Measurements from ENCODE around the gene EIF3D.

EIF3D gene

DNA sequence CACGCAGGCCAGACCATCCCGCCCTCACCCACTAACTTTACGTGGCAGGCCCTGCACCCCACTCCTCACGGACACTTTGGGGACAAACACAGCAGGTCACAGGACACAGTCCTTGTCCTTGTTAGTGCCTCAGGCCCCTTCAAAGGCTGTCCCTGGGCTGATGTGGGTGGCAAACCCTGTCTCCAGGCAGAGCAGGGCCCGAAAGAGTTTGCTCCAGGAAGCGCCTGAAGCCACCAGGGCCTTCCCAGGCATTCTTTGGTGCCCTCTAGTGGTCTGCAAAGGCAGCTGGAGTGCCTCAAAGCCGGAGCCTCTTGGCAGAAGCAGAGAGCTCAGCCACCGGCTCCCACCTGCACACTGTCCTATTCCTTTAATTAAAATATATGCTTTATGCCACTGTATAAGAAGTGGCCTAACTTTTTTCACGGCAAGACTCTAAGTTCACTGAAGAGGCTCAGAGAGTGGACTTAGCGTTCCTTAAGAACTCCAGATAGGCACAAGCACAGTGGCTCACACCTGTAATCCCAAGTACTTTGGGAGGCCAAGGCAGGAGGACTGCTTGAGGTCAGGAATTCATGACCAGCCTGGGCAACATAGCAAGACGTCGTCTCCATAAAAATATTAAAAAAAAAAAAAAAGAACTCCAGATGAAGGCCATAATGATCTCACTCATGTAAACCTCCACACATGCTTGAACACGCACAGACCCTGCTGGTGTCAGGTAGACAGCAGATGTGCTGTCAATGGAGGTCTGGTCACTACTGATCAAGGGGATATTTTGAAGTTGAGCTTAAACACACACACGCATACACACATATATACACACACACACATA is 58.6 kb downstream of the EIF3D start:
- TF ChIP-seq TCF12 (IDR thresholded peaks at IDR 0.05; ENCODE audit: low read depth) (no peak), ZBTB7A (IDR thresholded peaks at IDR 0.05; ENCODE audit: low read depth) (no peak), TAF1 (IDR thresholded peaks at IDR 0.05; ENCODE audit: low read depth) (no peak), CREB1 (IDR thresholded peaks at IDR 0.05; ENCODE audit: low read depth) (no peak), CEBPB (IDR thresholded peaks at IDR 0.05) (no peak), NFIC (IDR thresholded peaks at IDR 0.05) (no peak), RAD21 (IDR thresholded peaks at IDR 0.05; ENCODE audit: low read depth) (peak; percentile 95)
- TF ChIP-seq, protein P1, sequence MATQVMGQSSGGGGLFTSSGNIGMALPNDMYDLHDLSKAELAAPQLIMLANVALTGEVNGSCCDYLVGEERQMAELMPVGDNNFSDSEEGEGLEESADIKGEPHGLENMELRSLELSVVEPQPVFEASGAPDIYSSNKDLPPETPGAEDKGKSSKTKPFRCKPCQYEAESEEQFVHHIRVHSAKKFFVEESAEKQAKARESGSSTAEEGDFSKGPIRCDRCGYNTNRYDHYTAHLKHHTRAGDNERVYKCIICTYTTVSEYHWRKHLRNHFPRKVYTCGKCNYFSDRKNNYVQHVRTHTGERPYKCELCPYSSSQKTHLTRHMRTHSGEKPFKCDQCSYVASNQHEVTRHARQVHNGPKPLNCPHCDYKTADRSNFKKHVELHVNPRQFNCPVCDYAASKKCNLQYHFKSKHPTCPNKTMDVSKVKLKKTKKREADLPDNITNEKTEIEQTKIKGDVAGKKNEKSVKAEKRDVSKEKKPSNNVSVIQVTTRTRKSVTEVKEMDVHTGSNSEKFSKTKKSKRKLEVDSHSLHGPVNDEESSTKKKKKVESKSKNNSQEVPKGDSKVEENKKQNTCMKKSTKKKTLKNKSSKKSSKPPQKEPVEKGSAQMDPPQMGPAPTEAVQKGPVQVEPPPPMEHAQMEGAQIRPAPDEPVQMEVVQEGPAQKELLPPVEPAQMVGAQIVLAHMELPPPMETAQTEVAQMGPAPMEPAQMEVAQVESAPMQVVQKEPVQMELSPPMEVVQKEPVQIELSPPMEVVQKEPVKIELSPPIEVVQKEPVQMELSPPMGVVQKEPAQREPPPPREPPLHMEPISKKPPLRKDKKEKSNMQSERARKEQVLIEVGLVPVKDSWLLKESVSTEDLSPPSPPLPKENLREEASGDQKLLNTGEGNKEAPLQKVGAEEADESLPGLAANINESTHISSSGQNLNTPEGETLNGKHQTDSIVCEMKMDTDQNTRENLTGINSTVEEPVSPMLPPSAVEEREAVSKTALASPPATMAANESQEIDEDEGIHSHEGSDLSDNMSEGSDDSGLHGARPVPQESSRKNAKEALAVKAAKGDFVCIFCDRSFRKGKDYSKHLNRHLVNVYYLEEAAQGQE (IDR thresholded peaks at IDR 0.05; ENCODE audit: low read depth), result no peak
- TF ChIP-seq, protein P2, sequence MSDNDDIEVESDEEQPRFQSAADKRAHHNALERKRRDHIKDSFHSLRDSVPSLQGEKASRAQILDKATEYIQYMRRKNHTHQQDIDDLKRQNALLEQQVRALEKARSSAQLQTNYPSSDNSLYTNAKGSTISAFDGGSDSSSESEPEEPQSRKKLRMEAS (IDR thresholded peaks at IDR 0.05), result 0 out of 2 replicates have a peak, but pooled peaks have one; percentile 27

DNA sequence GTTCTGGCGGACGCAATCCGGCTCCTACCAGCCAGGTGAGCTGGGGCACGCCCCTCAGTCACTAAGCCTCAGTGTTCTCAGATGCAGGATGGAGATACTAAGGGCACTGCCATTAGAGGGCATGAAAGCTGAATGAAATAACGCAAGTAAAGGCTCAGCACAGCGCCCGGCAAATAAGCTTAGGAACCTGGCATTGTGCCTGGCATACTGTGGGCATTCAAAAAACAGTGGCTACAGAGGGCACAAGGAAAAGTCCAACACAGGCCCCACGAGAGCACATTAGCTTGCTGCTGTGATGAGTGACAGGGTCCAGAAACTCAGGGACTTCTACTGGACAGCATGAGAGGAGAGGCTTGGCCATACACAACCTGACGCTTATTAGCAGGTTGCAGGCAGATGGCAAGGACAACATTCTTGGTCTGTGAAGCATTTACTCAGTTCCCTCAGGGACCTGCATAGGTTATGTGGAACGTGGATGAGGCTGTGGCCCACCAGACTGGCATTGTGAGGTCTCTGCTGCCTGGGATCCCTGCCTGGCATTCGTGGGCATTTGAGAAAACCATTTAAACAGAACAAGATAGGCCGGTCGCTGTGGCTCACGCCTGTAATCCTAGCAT is 59.8 kb downstream of the EIF3D start:
- TF ChIP-seq NFIC (IDR thresholded peaks at IDR 0.05) (no peak), EGR1 (IDR thresholded peaks at IDR 0.05) (no peak), EP300 (IDR thresholded peaks at IDR 0.05; ENCODE audit: borderline replicate concordance) (no peak), RAD21 (IDR thresholded peaks at IDR 0.05; ENCODE audit: low read depth) (no peak), CEBPB (IDR thresholded peaks at IDR 0.05) (no peak), TCF12 (IDR thresholded peaks at IDR 0.05; ENCODE audit: low read depth) (no peak), CREB1 (IDR thresholded peaks at IDR 0.05; ENCODE audit: low read depth) (no peak)
- TF ChIP-seq, protein P2 (IDR thresholded peaks at IDR 0.05), result no peak
- TF ChIP-seq, protein P3, sequence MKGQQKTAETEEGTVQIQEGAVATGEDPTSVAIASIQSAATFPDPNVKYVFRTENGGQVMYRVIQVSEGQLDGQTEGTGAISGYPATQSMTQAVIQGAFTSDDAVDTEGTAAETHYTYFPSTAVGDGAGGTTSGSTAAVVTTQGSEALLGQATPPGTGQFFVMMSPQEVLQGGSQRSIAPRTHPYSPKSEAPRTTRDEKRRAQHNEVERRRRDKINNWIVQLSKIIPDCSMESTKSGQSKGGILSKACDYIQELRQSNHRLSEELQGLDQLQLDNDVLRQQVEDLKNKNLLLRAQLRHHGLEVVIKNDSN (IDR thresholded peaks at IDR 0.05), result no peak

DNA sequence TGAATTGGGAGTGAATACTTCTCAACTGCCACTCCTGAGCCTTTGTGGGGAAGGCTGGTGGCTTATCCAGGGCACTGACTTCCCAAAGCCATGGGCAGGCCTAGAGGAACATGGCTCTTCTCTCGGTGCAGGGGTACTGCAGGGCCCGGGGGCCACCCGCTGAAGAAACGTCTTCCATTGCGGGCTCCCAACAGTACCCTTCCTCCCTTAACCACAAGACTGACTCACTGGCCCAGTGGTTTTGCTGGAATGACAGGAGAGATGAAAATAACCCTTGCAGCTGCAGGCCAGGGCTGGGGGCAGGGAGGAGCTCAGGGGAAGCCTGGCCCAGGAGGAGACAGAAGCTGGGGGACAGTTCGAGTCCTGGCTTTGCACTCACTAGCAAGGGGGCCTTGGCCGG is 61.0 kb downstream of the EIF3D start:
- TF ChIP-seq TEAD4 (IDR thresholded peaks at IDR 0.05) (0 out of 2 replicates have a peak, but pooled peaks have one; percentile 12), EGR1 (IDR thresholded peaks at IDR 0.05) (no peak)

DNA sequence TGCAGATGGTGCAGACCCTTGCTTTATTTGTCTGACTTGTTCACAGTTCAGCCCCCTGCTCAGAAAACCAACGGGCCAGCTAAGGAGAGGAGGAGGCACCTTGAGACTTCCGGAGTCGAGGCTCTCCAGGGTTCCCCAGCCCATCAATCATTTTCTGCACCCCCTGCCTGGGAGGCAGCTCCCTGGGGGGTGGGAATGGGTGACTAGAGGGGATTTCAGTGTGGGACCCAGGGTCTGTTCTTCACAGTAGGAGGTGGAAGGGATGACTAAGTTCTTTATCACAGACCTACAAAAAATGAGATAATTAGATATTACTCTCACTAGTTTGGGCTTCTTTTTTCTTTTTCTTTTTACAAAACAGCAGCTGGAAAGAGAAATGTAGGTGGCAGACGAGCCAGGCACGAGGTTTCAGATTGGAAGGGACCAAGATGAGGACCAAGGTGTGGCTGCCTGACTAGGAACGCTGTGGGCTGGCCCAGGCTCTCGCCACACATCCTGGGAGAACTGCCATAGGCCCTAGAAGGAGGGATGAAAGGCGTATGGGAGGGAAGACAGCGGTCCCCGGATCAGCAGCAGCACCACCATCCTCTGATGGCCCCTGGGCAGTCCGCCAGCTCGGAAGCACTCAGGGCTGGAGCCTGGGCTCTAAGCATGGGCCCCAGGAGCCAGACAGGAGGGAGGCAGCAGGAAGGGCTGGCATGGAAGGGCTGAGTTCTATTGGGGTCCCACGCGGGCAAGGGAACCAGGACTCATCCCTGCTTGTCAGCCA is 61.7 kb downstream of the EIF3D start:
- TF ChIP-seq ZBTB7A (IDR thresholded peaks at IDR 0.05; ENCODE audit: low read depth) (no peak), FOXM1 (IDR thresholded peaks at IDR 0.05; ENCODE audit: borderline replicate concordance, low read depth) (no peak), CEBPB (IDR thresholded peaks at IDR 0.05) (no peak), EP300 (IDR thresholded peaks at IDR 0.05; ENCODE audit: borderline replicate concordance) (no peak), RAD21 (IDR thresholded peaks at IDR 0.05; ENCODE audit: low read depth) (no peak), TCF12 (IDR thresholded peaks at IDR 0.05; ENCODE audit: low read depth) (no peak), EGR1 (IDR thresholded peaks at IDR 0.05) (no peak), NFIC (IDR thresholded peaks at IDR 0.05) (no peak), TEAD4 (IDR thresholded peaks at IDR 0.05) (no peak), YY1 (IDR thresholded peaks at IDR 0.05; ENCODE audit: low read depth) (no peak), CREB1 (IDR thresholded peaks at IDR 0.05; ENCODE audit: low read depth) (no peak), TAF1 (IDR thresholded peaks at IDR 0.05; ENCODE audit: low read depth) (no peak)
- TF ChIP-seq, protein P2 (IDR thresholded peaks at IDR 0.05), result no peak
- TF ChIP-seq, protein P3 (IDR thresholded peaks at IDR 0.05), result no peak
- TF ChIP-seq, protein P1 (IDR thresholded peaks at IDR 0.05; ENCODE audit: low read depth), result no peak

DNA sequence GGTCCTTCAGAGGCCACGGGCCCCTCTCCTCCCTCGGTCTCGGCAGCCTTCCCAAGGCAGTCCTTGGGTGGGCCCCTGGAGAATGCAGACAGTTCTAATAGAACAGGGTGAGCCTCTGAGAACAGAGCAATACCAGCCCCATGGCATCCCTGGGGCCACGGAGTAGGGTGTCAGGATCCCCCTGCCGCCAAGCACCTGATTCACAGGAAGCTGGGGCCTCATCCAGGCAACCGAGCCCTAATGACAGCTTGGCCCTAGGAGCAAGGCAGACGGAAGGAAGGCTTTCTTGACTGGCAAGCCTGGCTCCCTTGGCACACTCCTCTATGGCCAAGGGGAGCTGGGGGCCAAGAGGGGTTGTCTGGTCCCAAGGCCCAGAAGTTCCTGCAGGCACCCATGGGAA is 62.7 kb downstream of the EIF3D start:
- TF ChIP-seq EGR1 (IDR thresholded peaks at IDR 0.05), result no peak
- TF ChIP-seq TCF12 (IDR thresholded peaks at IDR 0.05; ENCODE audit: low read depth), result no peak
- TF ChIP-seq, protein P2 (IDR thresholded peaks at IDR 0.05), result no peak
- TF ChIP-seq NFIC (IDR thresholded peaks at IDR 0.05), result no peak
- no peak for TF ChIP-seq CREB1 (IDR thresholded peaks at IDR 0.05; ENCODE audit: low read depth)
- no peak for TF ChIP-seq FOXM1 (IDR thresholded peaks at IDR 0.05; ENCODE audit: borderline replicate concordance, low read depth)
- no peak for TF ChIP-seq TEAD4 (IDR thresholded peaks at IDR 0.05)
- TF ChIP-seq RAD21 (IDR thresholded peaks at IDR 0.05; ENCODE audit: low read depth), result no peak
- TF ChIP-seq EP300 (IDR thresholded peaks at IDR 0.05; ENCODE audit: borderline replicate concordance), result no peak
- no peak for TF ChIP-seq ZBTB7A (IDR thresholded peaks at IDR 0.05; ENCODE audit: low read depth)
- TF ChIP-seq, protein P1 (IDR thresholded peaks at IDR 0.05; ENCODE audit: low read depth), result no peak
- no peak for TF ChIP-seq YY1 (IDR thresholded peaks at IDR 0.05; ENCODE audit: low read depth)
- no peak for TF ChIP-seq TAF1 (IDR thresholded peaks at IDR 0.05; ENCODE audit: low read depth)
- TF ChIP-seq CEBPB (IDR thresholded peaks at IDR 0.05), result no peak
- TF ChIP-seq, protein P3 (IDR thresholded peaks at IDR 0.05), result no peak
